Measurements from ENCODE around the gene SLC35F3. TPM values are rescaled to one million over a fixed set of nuclear protein-coding genes. Genes with fewer than 3 reads are reported as not detected.

SLC35F3 gene
- total RNA-seq, 1 experiment from 2014 or later: 0.94 TPM

GRCh38 chr1:234372011-234372757, 467.7 kb downstream of the SLC35F3 start (continued):
- TF ChIP-seq AFF4 (CRISPR knock-in tag; IDR thresholded peaks at IDR 0.05; ENCODE audit: borderline replicate concordance) (no peak), JAZF1 (CRISPR knock-in tag; IDR thresholded peaks at IDR 0.05) (no peak), EMX1 (CRISPR knock-in tag; IDR thresholded peaks at IDR 0.05) (no peak)

- POLR2A ChIA-PET: interaction anchor here (0.6 to 0.7 kb wide), 3 partner anchors 31 to 995 kb away, joined by 3 read pairs; no protein-coding TSS in a partner anchor
- TF ChIP-seq EMX1 (CRISPR knock-in tag; IDR thresholded peaks at IDR 0.05) (no peak), TEAD1 (CRISPR knock-in tag; IDR thresholded peaks at IDR 0.05) (peak; percentile 13; the same call in 1 of the 2 replicates), NR3C1 (CRISPR knock-in tag; conservative IDR thresholded peaks at IDR 0.05; ENCODE audit: low read depth) (no peak), FOXK1 (CRISPR knock-in tag; IDR thresholded peaks at IDR 0.05) (peak; percentile 65), ATF2 (CRISPR knock-in tag; IDR thresholded peaks at IDR 0.05; ENCODE audit: borderline replicate concordance, low read depth) (peak; percentile 12; the same call in 1 of the 2 replicates), PREB (CRISPR knock-in tag; IDR thresholded peaks at IDR 0.05; ENCODE audit: borderline replicate concordance) (no peak), HMGXB4 (CRISPR knock-in tag; IDR thresholded peaks at IDR 0.05) (peak; percentile 70; the same call in 1 of the 2 replicates), NR2C2 (CRISPR knock-in tag; IDR thresholded peaks at IDR 0.05) (no peak), FOXP4 (CRISPR knock-in tag; IDR thresholded peaks at IDR 0.05) (0 out of 2 replicates have a peak, but pooled peaks have one; percentile 12), ARID4B (CRISPR knock-in tag; IDR thresholded peaks at IDR 0.05; ENCODE audit: borderline replicate concordance) (no peak; the same call in 1 of the 2 replicates), TCF7 (CRISPR knock-in tag; IDR thresholded peaks at IDR 0.05; ENCODE audit: low read depth) (no peak), ATF1 (CRISPR knock-in tag; IDR thresholded peaks at IDR 0.05) (no peak), ELF4 (CRISPR knock-in tag; IDR thresholded peaks at IDR 0.05; ENCODE audit: low read depth) (no peak)
Measured at GRCh38 chr1:234373064-234373958, 468.8 kb downstream of the SLC35F3 start, which contains the start of gene COA6. COA6 (plus strand) TSS chr1:234373456; CDS start chr1:234373467, 11 bp downstream.

More at GRCh38 chr1:234373064-234373958, 468.8 kb downstream of the SLC35F3 start, which contains the start of gene COA6:
- DNase-seq (ENCODE audit: low spot score): peak; percentile 81
- H3K4me3 Mint-ChIP-seq: peak within 1 kb of the TSS; percentile 98
- no peaks in the 10 kb centered on the region for H3K27me3 Mint-ChIP-seq (ENCODE audit: low read depth)
- H3K4me1 Mint-ChIP-seq: peaks cover 12% of the 10 kb centered on the region
- peak; percentile 92 for ATAC-seq
- CTCF ChIA-PET: interaction anchor here (0.9 to 1.9 kb wide), 7 partner anchors 47 to 720 kb away, joined by 3 to 12 read pairs (median 4); no protein-coding TSS in a partner anchor
- peak within 1 kb of the TSS; percentile 97 for H3K27ac Mint-ChIP-seq
- no peaks in the 10 kb centered on the region for H3K9me3 Mint-ChIP-seq
- H3K36me3 Mint-ChIP-seq: peaks cover 31% of the 10 kb centered on the region
